Esophagus (tissue), 2 donors: Measurements from ENCODE around the gene NOS1AP. TPM values are rescaled to one million over a fixed set of nuclear protein-coding genes. Genes with fewer than 3 reads are reported as not detected.

Experiments
- H3K27ac ChIP-seq, 2 donors: one replicate each; pipeline ENCODE4 v1.5.1; 2013; ENCODE audit warnings: low read depth in 2 of 2, mild to moderate bottlenecking in 2 of 2, inconsistent platforms in 1 of 2, low read length in 1 of 2, moderate library complexity in 1 of 2
- H3K27me3 ChIP-seq, 2 donors: one replicate each; pipeline ENCODE4 v1.6.1; 2013; ENCODE audit warnings: low read length in 2 of 2, control low read depth in 1 of 2, mild to moderate bottlenecking in 1 of 2; ENCODE audit not compliant: insufficient read depth in 2 of 2, control insufficient read depth in 1 of 2
- H3K36me3 ChIP-seq, 2 donors: one replicate each; pipeline ENCODE4 v1.6.1; 2013; ENCODE audit warnings: low read length in 1 of 2; ENCODE audit not compliant: control insufficient read depth in 2 of 2, insufficient read depth in 2 of 2
- H3K4me1 ChIP-seq, 2 donors: one replicate each; pipeline ENCODE4 v1.6.1; 2013; ENCODE audit warnings: low read length in 1 of 2; ENCODE audit not compliant: control insufficient read depth in 2 of 2, insufficient read depth in 2 of 2
- H3K4me3 ChIP-seq, 2 donors: one replicate each; pipeline ENCODE4 v1.5.1; 2013; ENCODE audit warnings: low read length in 2 of 2, mild to moderate bottlenecking in 2 of 2, low read depth in 1 of 2, moderate library complexity in 1 of 2
- H3K9me3 ChIP-seq, 2 donors: one replicate each; pipeline ENCODE4 v1.6.1; 2013; ENCODE audit warnings: mild to moderate bottlenecking in 2 of 2, low read depth in 1 of 2, low read length in 1 of 2, moderate library complexity in 1 of 2; ENCODE audit not compliant: control insufficient read depth in 2 of 2, insufficient read depth in 1 of 2
- WGBS, 2 donors: extraction: QIAGEN DNeasy Blood & Tissue Kit; methylation state at CpG; one replicate each; pipeline ENCODE4 v1.1.7; 2013; 5-methylcytosine and 5-hydroxymethylcytosine counted together
- polyA plus RNA-seq, 2 donors: library from polyadenylated mRNA; stranded (reverse); fragments of 200-250 nt; gene quantifications; one replicate each; pipeline ENCODE4 v1.2.3, GENCODE V29; 2013
- donor health status: healthy with polysubstance abuse.
- donor health status: Bipolar disorder and iron deficiency.

The NOS1AP gene
- polyA plus RNA-seq, 2 donors, result 0.53 to 0.98 TPM

GRCh38 chr1:162091681-162092524, 22.4 kb downstream of the NOS1AP start:
- Histone ChIP-seq H3K27me3 (no peaks in the 10 kb centered on the region), H3K4me1 (no peaks in the 10 kb centered on the region), H3K4me3 (no peak overlapping the region), H3K36me3 (no peaks in the 10 kb centered on the region), H3K9me3 (no peaks in the 10 kb centered on the region), H3K27ac (no peak overlapping the region)
- 51 to 60% methylated on average over 4 of the region's 4 CpGs for WGBS, 2 donors

GRCh38 chr1:162093095-162093494, 23.6 kb downstream of the NOS1AP start:
- 92 to 96% methylated on average over 1 of the region's 1 CpG for WGBS, 2 donors

GRCh38 chr1:162094271-162094670, 24.8 kb downstream of the NOS1AP start:
- 46 to 56% methylated on average over 1 of the region's 1 CpG for WGBS, 2 donors
- no peaks in the 10 kb centered on the region for H3K27me3 ChIP-seq
- no peaks in the 10 kb centered on the region for H3K9me3 ChIP-seq
- no peaks in the 10 kb centered on the region for H3K36me3 ChIP-seq
- no peaks in the 10 kb centered on the region for H3K4me1 ChIP-seq
- H3K4me3 ChIP-seq, result no peak overlapping the region
- no peak overlapping the region for H3K27ac ChIP-seq

More at GRCh38 chr1:162093095-162093494, 23.6 kb downstream of the NOS1AP start:
- Histone ChIP-seq H3K27ac (no peak overlapping the region), H3K36me3 (no peaks in the 10 kb centered on the region), H3K27me3 (no peaks in the 10 kb centered on the region), H3K9me3 (no peaks in the 10 kb centered on the region), H3K4me3 (no peak overlapping the region), H3K4me1 (no peaks in the 10 kb centered on the region)

GRCh38 chr1:162094723-162095122, 25.2 kb downstream of the NOS1AP start:
- H3K36me3 ChIP-seq, result no peaks in the 10 kb centered on the region
- H3K4me1 ChIP-seq, result no peaks in the 10 kb centered on the region
- 91 to 94% methylated on average over 2 of the region's 2 CpGs for WGBS, 2 donors
- H3K27me3 ChIP-seq, result no peaks in the 10 kb centered on the region
- H3K4me3 ChIP-seq, result no peak overlapping the region
- H3K27ac ChIP-seq, result no peak overlapping the region
- no peaks in the 10 kb centered on the region for H3K9me3 ChIP-seq

- no peaks in the 10 kb centered on the region for H3K36me3 ChIP-seq
- no peak overlapping the region for H3K27ac ChIP-seq
- H3K4me1 ChIP-seq, result no peaks in the 10 kb centered on the region
- H3K4me3 ChIP-seq, result no peak overlapping the region
- 79 to 84% methylated on average over 3 of the region's 3 CpGs for WGBS, 2 donors
- no peaks in the 10 kb centered on the region for H3K9me3 ChIP-seq
- no peaks in the 10 kb centered on the region for H3K27me3 ChIP-seq
Observed at GRCh38 chr1:162107911-162108310, 38.4 kb downstream of the NOS1AP start.

GRCh38 chr1:162108426-162108825, 38.9 kb downstream of the NOS1AP start:
- Histone ChIP-seq H3K36me3 (no peaks in the 10 kb centered on the region), H3K27me3 (no peaks in the 10 kb centered on the region), H3K27ac (no peak overlapping the region), H3K4me1 (no peaks in the 10 kb centered on the region), H3K9me3 (no peaks in the 10 kb centered on the region), H3K4me3 (no peak overlapping the region)

- Histone ChIP-seq H3K4me1 (no peaks in the 10 kb centered on the region), H3K27ac (no peak overlapping the region), H3K9me3 (no peaks in the 10 kb centered on the region), H3K36me3 (no peaks in the 10 kb centered on the region), H3K4me3 (no peak overlapping the region), H3K27me3 (no peaks in the 10 kb centered on the region)
Observed at GRCh38 chr1:162110910-162111309, 41.4 kb downstream of the NOS1AP start.

GRCh38 chr1:162111572-162111971, 42.1 kb downstream of the NOS1AP start:
- 77 to 85% methylated on average over 4 of the region's 4 CpGs for WGBS, 2 donors
- no peaks in the 10 kb centered on the region for H3K9me3 ChIP-seq
- H3K36me3 ChIP-seq, result no peaks in the 10 kb centered on the region
- no peaks in the 10 kb centered on the region for H3K27me3 ChIP-seq
- H3K27ac ChIP-seq, result no peak overlapping the region
- no peak overlapping the region for H3K4me3 ChIP-seq
- no peaks in the 10 kb centered on the region for H3K4me1 ChIP-seq

- H3K4me3 ChIP-seq, result no peak overlapping the region
- no peaks in the 10 kb centered on the region for H3K36me3 ChIP-seq
- H3K27ac ChIP-seq, result no peak overlapping the region
- 64 to 65% methylated on average over 6 of the region's 6 CpGs for WGBS, 2 donors
- H3K9me3 ChIP-seq, result no peaks in the 10 kb centered on the region
- no peaks in the 10 kb centered on the region for H3K4me1 ChIP-seq
- H3K27me3 ChIP-seq, result no peaks in the 10 kb centered on the region
Observed at GRCh38 chr1:162113419-162113818, 43.9 kb downstream of the NOS1AP start.
